Gastrocnemius medialis (tissue), 4 donors: Measurements from ENCODE around the gene PPIL1. TPM values are rescaled to one million over a fixed set of nuclear protein-coding genes. Genes with fewer than 3 reads are reported as not detected.

Experiments
- ATAC-seq, 2 donors: fragments of 150-250 bp; one replicate each; pipeline ENCODE4 v1.9.1; 2016
- DNase-seq, 2 donors: peaks; one replicate each; pipeline ENCODE4 v3.0.0-alpha.2; 2019
- H3K27ac ChIP-seq, 4 donors: fragments of 200-600 bp; sonication (generic); 1 replicate in 1 of 4; 2 replicates in 3 of 4; pipeline ENCODE4 v1.5.1; 2016 to 2018; ENCODE audit warnings: mild to moderate bottlenecking in 2 of 4, moderate library complexity in 1 of 4
- H3K27me3 ChIP-seq, 3 donors: fragments of 200-600 bp; sonication (generic) in 2 of 3; 1 replicate in 1 of 3; 2 replicates in 2 of 3; pipeline versions ENCODE4 v1.5.1 to v1.6.0; 2016 to 2019; ENCODE audit warnings: mild to moderate bottlenecking in 1 of 3, moderate library complexity in 1 of 3
- H3K36me3 ChIP-seq, 2 donors: fragments of 200-600 bp; sonication (generic) in 1 of 2; one replicate each; pipeline ENCODE4 v1.5.1; 2017 to 2018
- H3K4me1 ChIP-seq, 2 donors: fragments of 200-600 bp; sonication (generic) in 1 of 2; one replicate each; pipeline ENCODE4 v1.5.1; 2016 to 2017; ENCODE audit warnings: mild to moderate bottlenecking in 2 of 2
- H3K4me3 ChIP-seq, 4 donors: fragments of 200-600 bp; sonication (generic) in 3 of 4; 1 replicate in 1 of 4; 2 replicates in 3 of 4; pipeline ENCODE4 v1.5.1; 2016 to 2019; ENCODE audit warnings: mild to moderate bottlenecking in 2 of 4
- H3K9me3 ChIP-seq, 3 donors: fragments of 200-600 bp; sonication (generic) in 2 of 3; 1 replicate in 1 of 3; 2 replicates in 2 of 3; pipeline ENCODE4 v1.5.1; 2016 to 2019
- POLR2A ChIP-seq, 2 donors: fragments of 450-650 bp; IDR thresholded peaks; one replicate each; pipeline ENCODE4 v1.6.1; 2017; ENCODE audit warnings: antibody characterized with exemption in 2 of 2, mild to moderate bottlenecking in 2 of 2, moderate library complexity in 2 of 2
- in situ Hi-C, 4 donors: fragments of 200-750 bp; cut with MboI; loops; one replicate each; pipeline versions ENCODE4 v1.15.0 to v1.8.0; 2017; ENCODE audit warnings: low sequenced_read_pairs in 4 of 4
- intact Hi-C: fragments of 100-400 bp; cut with DNase I; formaldehyde crosslinking; loops from one replicate; pipeline ENCODE4 v1.15.1; 2023; ENCODE audit warnings: low total_unique reads
- total RNA-seq, 4 donors: library from RNA; depleted of rRNA; stranded (reverse); fragments of >200 nt; gene quantifications; one replicate each; pipeline versions ENCODE4 v1.1.0 to v1.2.3, GENCODE V29; 2016
- TF ChIP-seq, protein P1 (sequence below), 5 experiments: fragments of 450-650 bp in 3 of 5; fragments of 200-600 bp in 2 of 5; sonication (generic) in 2 of 5; IDR thresholded peaks in 4 of 5; conservative IDR thresholded peaks in 1 of 5; 1 replicate in 4 of 5; 2 replicates in 1 of 5; pipeline ENCODE4 v1.5.1; 2016 to 2019; ENCODE audit warnings: antibody characterized with exemption in 5 of 5, mild to moderate bottlenecking in 3 of 5, moderate library complexity in 3 of 5

PPIL1 gene
- total RNA-seq, 4 donors from 2014 or later = 5.4 to 18.7 (median 16.8) TPM

DNA sequence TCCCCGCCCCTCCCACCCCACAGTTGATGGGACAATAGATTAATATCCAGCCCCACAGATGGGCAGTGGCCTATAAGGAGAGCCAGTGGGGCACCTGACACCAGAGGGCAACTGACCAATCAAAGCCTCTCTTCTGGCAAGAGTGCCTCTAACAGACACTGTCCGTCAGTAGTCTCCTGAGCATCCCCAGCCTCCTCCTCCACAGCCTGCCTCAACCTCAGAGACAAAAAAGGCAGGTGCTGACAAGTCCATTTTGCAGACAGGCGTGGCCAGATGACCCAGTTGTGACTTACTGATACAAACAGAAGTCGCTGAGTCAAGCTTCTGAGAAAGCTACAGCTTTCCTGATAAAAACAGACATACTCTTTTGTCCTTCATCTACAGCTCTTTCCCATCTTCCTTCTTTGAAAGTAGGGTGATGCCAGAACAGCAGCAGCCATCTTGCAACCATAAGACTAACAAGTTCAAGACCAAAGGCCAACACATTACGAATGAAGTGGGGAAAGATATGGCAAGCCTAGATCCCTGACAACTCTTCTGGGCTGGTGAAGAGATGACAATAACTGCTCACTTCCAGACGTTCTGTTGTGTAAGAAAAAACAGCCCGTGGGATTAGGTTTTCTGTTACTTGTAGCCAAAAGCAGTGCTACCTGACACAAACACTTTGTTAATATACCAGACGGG lies 12.3 kb downstream of the PPIL1 start:
- no peak overlapping the region for H3K4me3 ChIP-seq
- intact Hi-C loops = no loop called here
- in situ Hi-C loops = loop anchor here in 1 of 4 donors (25.0 kb wide), 1 partner anchor 250 kb away; no protein-coding TSS in a partner anchor
- H3K4me1 ChIP-seq = no peaks in the 10 kb centered on the region
- ATAC-seq (no peak), DNase-seq (no peak)
- no peaks in the 10 kb centered on the region for H3K27me3 ChIP-seq
- no peak overlapping the region for H3K27ac ChIP-seq
- no peaks in the 10 kb centered on the region for H3K36me3 ChIP-seq
- no peak for TF ChIP-seq POLR2A (IDR thresholded peaks at IDR 0.05)
- TF ChIP-seq, protein P1, sequence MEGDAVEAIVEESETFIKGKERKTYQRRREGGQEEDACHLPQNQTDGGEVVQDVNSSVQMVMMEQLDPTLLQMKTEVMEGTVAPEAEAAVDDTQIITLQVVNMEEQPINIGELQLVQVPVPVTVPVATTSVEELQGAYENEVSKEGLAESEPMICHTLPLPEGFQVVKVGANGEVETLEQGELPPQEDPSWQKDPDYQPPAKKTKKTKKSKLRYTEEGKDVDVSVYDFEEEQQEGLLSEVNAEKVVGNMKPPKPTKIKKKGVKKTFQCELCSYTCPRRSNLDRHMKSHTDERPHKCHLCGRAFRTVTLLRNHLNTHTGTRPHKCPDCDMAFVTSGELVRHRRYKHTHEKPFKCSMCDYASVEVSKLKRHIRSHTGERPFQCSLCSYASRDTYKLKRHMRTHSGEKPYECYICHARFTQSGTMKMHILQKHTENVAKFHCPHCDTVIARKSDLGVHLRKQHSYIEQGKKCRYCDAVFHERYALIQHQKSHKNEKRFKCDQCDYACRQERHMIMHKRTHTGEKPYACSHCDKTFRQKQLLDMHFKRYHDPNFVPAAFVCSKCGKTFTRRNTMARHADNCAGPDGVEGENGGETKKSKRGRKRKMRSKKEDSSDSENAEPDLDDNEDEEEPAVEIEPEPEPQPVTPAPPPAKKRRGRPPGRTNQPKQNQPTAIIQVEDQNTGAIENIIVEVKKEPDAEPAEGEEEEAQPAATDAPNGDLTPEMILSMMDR (IDR thresholded peaks at IDR 0.05 in 4 of 5, conservative IDR thresholded peaks at IDR 0.05 in 1 of 5) = no peak
- no peaks in the 10 kb centered on the region for H3K9me3 ChIP-seq

DNA sequence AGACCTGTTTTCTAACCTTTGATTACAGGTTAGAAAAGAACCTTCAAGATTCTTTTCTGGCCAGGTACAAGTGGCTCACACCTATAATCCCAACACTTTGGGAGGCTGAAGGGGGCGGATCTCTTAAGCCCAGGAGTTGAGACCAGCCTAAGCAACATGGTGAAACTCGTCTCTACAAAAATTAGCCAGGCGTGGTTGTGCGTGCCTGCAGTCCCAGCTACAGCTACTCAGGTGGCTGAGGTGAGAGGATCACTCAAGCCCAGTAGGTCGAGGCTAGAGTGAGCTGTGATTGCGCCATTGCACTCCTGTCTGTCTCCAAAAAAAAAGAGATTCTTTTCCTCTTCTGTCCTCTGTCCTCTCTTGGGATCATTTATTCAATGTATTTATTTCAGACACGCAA lies 14.5 kb downstream of the PPIL1 start:
- Histone ChIP-seq H3K4me3 (no peak overlapping the region), H3K27ac (no peak overlapping the region), H3K4me1 (no peaks in the 10 kb centered on the region), H3K9me3 (no peaks in the 10 kb centered on the region), H3K27me3 (no peaks in the 10 kb centered on the region), H3K36me3 (peaks cover 0 to 11% of the 10 kb centered on the region in 2 donors)
- intact Hi-C loops = no loop called here
- DNase-seq (no peak), ATAC-seq (no peak)
- TF ChIP-seq, protein P1 (IDR thresholded peaks at IDR 0.05 in 4 of 5, conservative IDR thresholded peaks at IDR 0.05 in 1 of 5) = no peak
- no peak for TF ChIP-seq POLR2A (IDR thresholded peaks at IDR 0.05)
- in situ Hi-C loops = loop anchor here in 1 of 4 donors (25.0 kb wide), 1 partner anchor 248 kb away; no protein-coding TSS in a partner anchor

DNA sequence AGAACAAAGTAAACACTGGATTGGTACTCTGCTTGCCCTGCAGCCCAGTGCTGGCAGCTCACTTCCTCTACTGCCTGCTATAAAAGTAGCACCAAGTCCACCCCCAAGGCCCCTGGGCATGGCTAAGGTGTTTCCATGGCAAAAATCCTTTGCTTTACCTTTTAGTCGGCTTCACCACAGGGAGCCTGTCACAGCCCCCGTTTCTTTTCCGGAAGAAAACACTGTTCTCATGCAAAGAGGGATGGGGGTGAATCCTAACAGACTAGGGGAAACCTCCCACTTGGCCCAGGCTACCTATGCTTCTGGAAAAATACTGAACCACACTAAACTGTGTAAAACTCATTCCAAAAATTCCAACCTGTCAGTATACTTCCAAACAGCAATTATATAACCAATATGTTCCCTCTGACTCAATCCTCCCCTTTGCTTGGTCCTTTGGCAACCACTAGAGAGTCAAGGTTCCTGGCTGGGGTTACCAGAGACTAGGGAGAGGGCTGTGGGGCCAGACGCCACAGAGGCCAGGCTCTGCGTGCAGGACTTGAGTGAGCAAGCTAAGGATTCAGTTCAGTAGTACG lies 16.1 kb downstream of the PPIL1 start:
- H3K27ac ChIP-seq = no peak overlapping the region
- H3K4me1 ChIP-seq = peaks cover 8 to 13% of the 10 kb centered on the region in 2 donors
- in situ Hi-C loops (loop anchor here in 2 of 4 donors (10.0 to 25.0 kb wide), 2 partner anchors 244 to 246 kb away; no protein-coding TSS in a partner anchor), intact Hi-C loops (no loop called here)
- no peak overlapping the region for H3K4me3 ChIP-seq
- no peaks in the 10 kb centered on the region for H3K9me3 ChIP-seq
- peaks cover 0 to 11% of the 10 kb centered on the region in 2 donors for H3K36me3 ChIP-seq
- TF ChIP-seq, protein P1 (IDR thresholded peaks at IDR 0.05 in 4 of 5, conservative IDR thresholded peaks at IDR 0.05 in 1 of 5) = no peak
- no peak for TF ChIP-seq POLR2A (IDR thresholded peaks at IDR 0.05)
- no peaks in the 10 kb centered on the region for H3K27me3 ChIP-seq
- no peak for DNase-seq
- ATAC-seq = no peak

DNA sequence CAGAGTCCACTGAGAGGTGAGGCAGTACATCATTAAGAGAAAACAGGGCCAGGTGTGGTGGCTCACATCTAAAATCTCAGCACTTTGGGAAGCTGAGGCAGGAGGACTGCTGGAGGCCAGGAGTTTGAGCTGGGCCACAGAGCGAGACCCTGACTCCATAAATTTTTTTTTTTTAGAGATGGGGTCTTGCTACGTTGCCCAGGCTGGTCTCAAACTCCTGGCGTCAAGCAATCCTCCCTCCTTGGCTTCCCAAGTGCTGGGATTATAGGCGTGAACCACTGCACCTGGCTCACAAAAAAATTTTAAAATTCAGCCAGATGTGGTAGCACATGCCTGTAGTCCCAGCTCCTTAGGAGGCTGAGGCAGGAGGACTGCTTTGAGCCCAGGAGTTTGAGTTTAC lies 17.3 kb downstream of the PPIL1 start:
- TF ChIP-seq, protein P1 (IDR thresholded peaks at IDR 0.05 in 4 of 5, conservative IDR thresholded peaks at IDR 0.05 in 1 of 5) = no peak
- TF ChIP-seq POLR2A (IDR thresholded peaks at IDR 0.05) = no peak
- ATAC-seq = no peak
- Histone ChIP-seq H3K27me3 (no peaks in the 10 kb centered on the region), H3K36me3 (peaks cover 0 to 11% of the 10 kb centered on the region in 2 donors), H3K4me1 (peaks cover 20 to 23% of the 10 kb centered on the region in 2 donors), H3K27ac (no peak overlapping the region), H3K9me3 (no peaks in the 10 kb centered on the region), H3K4me3 (no peak overlapping the region)
- in situ Hi-C loops = loop anchor here in 2 of 4 donors (10.0 to 25.0 kb wide), 2 partner anchors 243 to 245 kb away; no protein-coding TSS in a partner anchor
- intact Hi-C loops = no loop called here
- DNase-seq = no peak
